Right atrium auricular region (tissue), 2 donors: ENCODE results near the gene PPP2R2C. TPM values are rescaled to one million over a fixed set of nuclear protein-coding genes. Genes with fewer than 3 reads are reported as not detected.

ENCODE experiments used
- DNase-seq: peaks from one replicate; pipeline ENCODE4 v3.0.0-alpha.2; 2019; ENCODE audit warnings: low spot score
- H3K27ac ChIP-seq, 2 donors: fragments of 200-600 bp; sonication (generic); 1 replicate in 1 of 2; 2 replicates in 1 of 2; pipeline ENCODE4 v1.5.1; 2016 to 2019
- H3K27me3 ChIP-seq, 2 donors: fragments of 200-600 bp; sonication (generic); one replicate each; pipeline versions ENCODE4 v1.5.1 to v1.6.0; 2017 to 2019
- H3K36me3 ChIP-seq: fragments of 200-600 bp; sonication (generic); one replicate; pipeline ENCODE4 v1.5.1; 2016
- H3K4me1 ChIP-seq, 2 donors: fragments of 200-600 bp; sonication (generic); one replicate each; pipeline versions ENCODE4 v1.5.1 to v1.6.0; 2017 to 2019
- H3K4me3 ChIP-seq, 2 donors: fragments of 200-600 bp; sonication (generic); 1 replicate in 1 of 2; 2 replicates in 1 of 2; pipeline ENCODE4 v1.5.1; 2017 to 2019; ENCODE audit warnings: mild to moderate bottlenecking in 1 of 2, moderate library complexity in 1 of 2
- H3K9me3 ChIP-seq, 2 donors: fragments of 200-600 bp; sonication (generic); one replicate each; pipeline ENCODE4 v1.5.1; 2019
- CTCF ChIP-seq, 2 donors: fragments of 200-600 bp; sonication (generic); IDR thresholded peaks; one replicate each; pipeline ENCODE4 v1.5.1; 2019; ENCODE audit warnings: antibody characterized with exemption in 2 of 2
- total RNA-seq, 2 donors: library from RNA; depleted of rRNA; stranded (reverse); fragments of >200 nt; gene quantifications; one replicate each; pipeline ENCODE4 v1.1.0, GENCODE V29; 2016

Gene PPP2R2C
- total RNA-seq, 2 donors from 2014 or later, result 4.6 to 5.7 TPM

GRCh38 chr4:6396696-6397236 is 75.6 kb downstream of the PPP2R2C start:
- no peaks in the 10 kb centered on the region for H3K9me3 ChIP-seq
- no peak for TF ChIP-seq CTCF (IDR thresholded peaks at IDR 0.05)
- no peaks in the 10 kb centered on the region for H3K4me1 ChIP-seq
- DNase-seq, result no peak
- no peaks in the 10 kb centered on the region for H3K36me3 ChIP-seq
- H3K27me3 ChIP-seq, result no peaks in the 10 kb centered on the region
- H3K4me3 ChIP-seq, result no peak overlapping the region
- no peak overlapping the region for H3K27ac ChIP-seq

GRCh38 chr4:6395466-6396228 is 76.8 kb downstream of the PPP2R2C start:
- Histone ChIP-seq H3K27ac (no peak overlapping the region), H3K4me3 (no peak overlapping the region), H3K4me1 (no peaks in the 10 kb centered on the region), H3K9me3 (no peaks in the 10 kb centered on the region), H3K36me3 (no peaks in the 10 kb centered on the region), H3K27me3 (no peaks in the 10 kb centered on the region)
- DNase-seq, result no peak
- no peak for TF ChIP-seq CTCF (IDR thresholded peaks at IDR 0.05)

GRCh38 chr4:6394671-6395081 is 77.7 kb downstream of the PPP2R2C start:
- H3K4me3 ChIP-seq, result no peak overlapping the region

GRCh38 chr4:6393544-6394475 is 78.6 kb downstream of the PPP2R2C start:
- Histone ChIP-seq H3K27ac (no peak overlapping the region), H3K4me1 (no peaks in the 10 kb centered on the region), H3K4me3 (no peak overlapping the region), H3K9me3 (no peaks in the 10 kb centered on the region), H3K36me3 (no peaks in the 10 kb centered on the region), H3K27me3 (no peaks in the 10 kb centered on the region)
- no peak for TF ChIP-seq CTCF (IDR thresholded peaks at IDR 0.05)
- no peak for DNase-seq

More at GRCh38 chr4:6394671-6395081, 77.7 kb downstream of the PPP2R2C start:
- Histone ChIP-seq H3K27me3 (no peaks in the 10 kb centered on the region), H3K27ac (no peak overlapping the region), H3K36me3 (no peaks in the 10 kb centered on the region), H3K9me3 (no peaks in the 10 kb centered on the region), H3K4me1 (no peaks in the 10 kb centered on the region)
- no peak for DNase-seq
- TF ChIP-seq CTCF (IDR thresholded peaks at IDR 0.05), result no peak

- Histone ChIP-seq H3K27ac (no peak overlapping the region), H3K27me3 (no peaks in the 10 kb centered on the region), H3K36me3 (no peaks in the 10 kb centered on the region), H3K4me3 (no peak overlapping the region), H3K4me1 (no peaks in the 10 kb centered on the region), H3K9me3 (no peaks in the 10 kb centered on the region)
- TF ChIP-seq CTCF (IDR thresholded peaks at IDR 0.05), result no peak
- DNase-seq, result no peak
Measured at GRCh38 chr4:6393066-6393465, 79.3 kb downstream of the PPP2R2C start.
